Stimulated activated naive CD4-positive, alpha-beta T cell treated with Interleukin-2 at 50 U/mL for 16 hours (primary cell): Measurements from ENCODE around the gene UNC93A.
A peak's percentile ranks its signal among the peaks of the same experiment; 100 is the strongest.
"Not testable (repeated sequence)": the region's sequence is repeated elsewhere in the genome, so short reads cannot be mapped to it uniquely, and the experiment has no call there.

Experiments used
- DNase-seq: peaks from one replicate; lab custom pipeline; 2025; lab: John Stamatoyannopoulos, UW

The UNC93A gene

DNA sequence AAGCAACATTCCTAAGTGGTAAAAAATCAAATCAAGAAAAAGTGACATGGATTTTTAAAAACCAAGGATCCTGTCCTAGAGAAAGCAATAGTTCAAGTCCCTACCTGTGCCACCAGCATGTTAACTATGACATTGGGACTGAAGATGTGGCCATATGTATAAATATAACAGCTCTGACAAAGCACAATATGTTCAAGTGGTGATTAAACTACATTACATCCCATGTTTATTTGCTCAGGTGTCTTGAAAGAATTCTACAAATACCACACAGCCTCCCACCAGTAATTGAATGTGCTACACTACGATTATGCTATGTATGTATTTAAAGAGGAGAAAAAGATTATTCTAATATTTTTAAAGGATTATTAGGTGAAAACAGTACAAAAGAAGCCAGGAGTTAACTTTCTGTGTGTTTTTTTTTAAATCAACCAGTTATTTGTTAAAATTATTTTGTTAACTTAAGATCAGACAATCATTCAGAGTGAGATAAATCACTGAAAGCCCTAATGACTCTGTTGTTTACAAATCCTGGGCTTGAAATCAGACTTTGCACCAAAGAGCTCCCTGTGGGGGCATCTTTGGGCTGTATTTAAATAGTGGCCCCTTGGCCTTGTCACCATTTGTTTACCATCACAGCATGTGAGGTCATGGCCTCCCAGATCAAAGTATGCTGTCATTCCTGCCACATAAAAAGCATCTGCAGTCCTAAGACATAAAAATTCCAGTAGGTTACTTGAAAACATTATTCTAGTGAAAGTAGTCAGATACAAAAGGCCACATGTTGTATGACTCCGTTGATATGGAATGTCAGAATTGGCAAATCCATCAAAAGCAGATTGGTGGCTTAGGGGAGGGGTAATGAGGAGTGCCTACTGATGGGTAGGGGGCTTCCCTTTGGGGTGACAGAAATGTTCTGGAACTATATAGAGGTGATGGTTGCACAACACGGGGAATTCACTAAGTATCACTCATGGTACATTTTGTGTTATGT, 50.8 kb downstream of the UNC93A start:
- DNase-seq, result no peak

DNA sequence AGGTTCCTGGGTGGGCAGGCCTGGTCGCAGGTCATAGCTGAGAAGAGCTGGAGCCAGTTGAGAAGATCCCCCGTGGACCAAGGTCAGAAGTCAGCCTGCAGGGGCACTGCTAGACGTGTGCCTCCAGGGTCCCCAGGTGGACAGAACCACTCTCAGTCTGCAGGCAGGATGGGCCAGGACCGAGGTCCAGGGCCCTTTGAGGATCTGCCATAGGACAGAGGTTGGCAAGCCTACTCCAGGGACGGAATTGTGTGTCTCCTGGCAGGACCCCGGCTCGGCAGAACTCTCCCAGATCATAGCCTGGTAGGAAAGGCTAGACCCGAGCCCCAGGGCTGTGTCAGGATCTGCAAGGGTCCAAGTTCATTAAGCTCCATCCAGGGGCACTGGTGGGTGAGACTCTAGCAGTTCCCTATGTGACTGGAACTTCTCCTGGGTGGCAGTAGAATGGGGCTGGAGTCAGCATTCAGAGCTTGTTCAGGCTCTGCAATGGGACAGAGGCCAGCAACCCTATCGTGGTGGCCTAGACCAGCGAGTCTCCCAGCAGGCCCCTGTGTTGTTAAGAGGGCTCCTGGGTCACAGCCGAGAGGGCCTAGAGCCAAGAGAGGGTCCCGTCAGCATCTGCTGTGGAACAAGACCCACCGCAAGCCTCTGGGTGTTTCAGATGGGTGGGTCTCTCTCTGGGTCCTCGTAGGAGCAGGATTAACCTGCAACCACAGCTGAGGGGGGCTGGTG, 51.9 kb downstream of the UNC93A start:
- no peak for DNase-seq

DNA sequence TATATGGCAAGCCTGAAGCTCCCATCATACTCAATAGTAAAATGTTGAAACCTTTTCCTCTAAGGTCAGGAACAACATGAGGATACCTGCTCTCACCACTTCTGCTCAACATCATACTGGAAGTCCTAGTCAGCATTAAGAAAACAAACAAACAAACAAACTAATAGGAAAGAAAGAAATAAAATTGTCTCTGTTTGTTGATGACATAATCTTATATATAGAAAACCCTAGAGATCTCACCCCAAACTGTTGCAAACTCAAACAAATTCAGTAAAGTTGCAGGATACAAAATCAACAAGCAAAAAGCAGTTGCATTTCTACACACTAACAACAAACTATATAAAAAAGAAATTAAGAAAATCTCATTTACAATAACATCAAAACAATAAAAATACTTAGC, 54.2 kb downstream of the UNC93A start:
- DNase-seq, result no peak

DNA sequence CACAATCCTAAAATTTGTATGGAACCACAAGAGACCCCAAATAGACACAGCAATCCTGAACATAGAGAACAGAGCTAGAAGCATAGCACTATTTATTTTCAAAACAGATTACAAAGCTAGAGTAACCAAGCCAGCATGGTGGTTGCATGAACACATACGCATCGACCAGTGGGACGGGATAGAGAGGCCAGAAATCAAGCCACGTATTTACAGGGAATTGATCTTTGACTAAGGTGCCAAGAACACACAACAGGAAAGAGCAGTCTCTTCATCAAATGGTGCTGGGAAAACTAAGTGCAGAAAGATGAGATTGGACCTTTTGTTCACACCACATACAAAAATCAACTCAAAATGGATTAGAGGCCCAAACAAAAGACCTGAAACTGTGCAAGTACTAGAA, 54.8 kb downstream of the UNC93A start:
- no peak for DNase-seq

DNA sequence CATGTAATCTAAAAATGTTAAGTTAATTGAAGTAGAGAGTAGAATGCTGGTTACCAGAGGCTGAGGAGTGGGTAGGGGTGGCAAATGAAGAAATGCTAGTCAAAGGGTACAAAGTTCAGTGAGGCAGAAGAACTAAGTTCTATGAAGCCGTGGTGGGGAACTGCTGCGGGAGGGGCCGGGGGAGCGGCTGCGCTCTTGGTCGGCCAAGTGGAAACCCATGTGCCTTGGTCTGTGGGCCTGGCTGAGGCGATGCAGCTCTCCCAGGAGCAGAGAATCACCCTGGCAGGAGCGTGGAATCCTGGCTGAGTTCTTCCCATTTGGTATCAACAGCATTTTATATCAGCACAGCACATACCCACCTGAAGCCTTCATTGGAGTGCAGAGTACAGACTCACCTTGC, 56.1 kb downstream of the UNC93A start:
- DNase-seq, result no peak

DNA sequence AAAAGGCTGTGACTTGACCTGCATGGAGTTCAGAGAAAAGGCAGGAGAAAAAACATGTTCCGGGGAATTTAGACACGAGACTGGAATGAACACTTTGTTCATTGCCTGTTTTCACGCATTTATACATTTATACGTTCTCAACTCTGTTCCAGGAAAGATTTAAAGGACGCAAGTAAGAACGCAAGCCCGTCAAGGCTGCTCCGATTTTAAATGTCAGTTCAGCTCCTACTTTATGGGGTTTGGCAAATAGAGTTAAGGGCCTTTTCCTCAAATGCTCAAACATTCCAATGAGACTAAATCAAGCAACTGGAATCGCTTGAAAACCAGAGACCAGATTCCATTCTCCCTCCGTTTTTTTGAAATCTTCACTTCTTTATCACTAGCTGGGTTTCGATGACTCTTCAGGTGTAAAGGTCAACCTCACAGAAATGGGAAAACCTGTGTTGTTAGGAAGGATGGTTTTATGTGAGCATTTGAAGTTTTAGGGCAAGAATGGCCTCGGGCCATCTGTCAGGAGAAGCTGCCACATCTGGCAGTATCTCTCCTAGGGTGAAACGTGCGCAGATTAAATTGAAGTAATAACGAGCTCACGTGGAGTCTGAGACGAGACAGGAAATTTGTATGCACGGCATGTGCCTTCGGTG, 58.6 kb downstream of the UNC93A start:
- no peak for DNase-seq

DNA sequence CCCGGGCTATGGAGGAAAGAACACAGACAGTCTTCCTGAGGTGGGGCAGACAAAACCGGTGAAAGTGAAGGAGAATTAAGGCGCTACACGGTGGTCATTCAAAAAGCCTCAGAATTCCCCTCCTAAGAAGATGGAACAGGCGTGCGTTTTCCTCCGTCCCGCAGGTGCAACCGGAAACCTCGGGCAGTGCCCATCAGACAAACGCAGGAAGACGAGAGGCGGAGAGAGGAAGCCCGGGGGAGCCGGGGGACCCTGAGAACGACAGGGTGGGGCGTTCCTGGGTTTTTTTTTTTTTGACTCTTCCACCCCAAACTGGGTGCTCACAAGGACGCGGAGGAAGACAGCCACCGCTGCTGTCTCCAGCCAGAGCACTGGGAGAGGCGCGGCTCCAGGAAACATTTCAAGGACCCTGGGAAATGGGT, 59.2 kb downstream of the UNC93A start:
- DNase-seq, result peak; percentile 4

DNA sequence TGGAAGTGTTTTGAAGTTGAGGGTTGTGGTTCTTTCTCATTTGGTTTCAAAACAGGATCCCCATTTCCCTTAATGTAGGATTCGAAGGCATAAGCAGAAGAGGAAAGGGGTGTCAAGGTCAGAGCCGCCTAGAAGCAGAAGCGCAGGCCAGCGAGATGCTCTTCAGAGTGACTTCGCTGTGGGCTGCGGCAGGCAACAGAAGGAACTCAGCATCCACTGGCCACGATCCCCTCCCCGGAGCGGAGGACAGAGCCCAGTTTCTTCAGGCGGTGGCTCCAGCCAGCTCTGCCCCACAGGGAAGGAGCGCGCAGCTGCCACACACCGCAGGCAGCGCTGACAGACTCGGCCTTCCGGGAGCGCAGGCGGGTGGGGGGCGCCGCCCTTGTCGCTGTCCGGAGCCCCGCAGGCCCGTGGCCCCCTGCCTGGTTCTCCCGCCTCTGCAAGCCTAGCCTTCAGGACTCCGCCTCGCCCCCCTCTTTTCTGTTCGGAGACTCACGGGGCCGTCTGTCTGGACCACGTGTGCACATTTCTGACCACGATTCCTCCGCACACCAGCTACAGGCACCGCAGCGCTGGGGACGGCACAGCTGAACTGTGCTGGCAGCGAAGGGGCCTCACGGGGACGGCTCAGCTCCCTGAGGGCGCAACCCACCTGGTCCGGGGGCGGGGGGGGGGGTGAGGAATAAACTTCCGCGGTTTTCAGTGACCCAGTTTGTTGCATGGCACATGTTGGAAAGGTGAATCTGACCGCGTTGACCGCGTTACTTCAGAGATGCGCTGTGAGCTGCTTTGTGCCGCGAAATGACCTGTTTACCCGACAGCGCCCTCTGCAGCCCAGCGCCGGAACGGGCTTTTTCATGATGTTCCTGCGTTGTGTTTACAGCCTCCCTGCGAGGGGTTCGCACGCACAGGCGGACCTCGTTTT, 59.9 kb downstream of the UNC93A start:
- DNase-seq, result peak; percentile 90

DNA sequence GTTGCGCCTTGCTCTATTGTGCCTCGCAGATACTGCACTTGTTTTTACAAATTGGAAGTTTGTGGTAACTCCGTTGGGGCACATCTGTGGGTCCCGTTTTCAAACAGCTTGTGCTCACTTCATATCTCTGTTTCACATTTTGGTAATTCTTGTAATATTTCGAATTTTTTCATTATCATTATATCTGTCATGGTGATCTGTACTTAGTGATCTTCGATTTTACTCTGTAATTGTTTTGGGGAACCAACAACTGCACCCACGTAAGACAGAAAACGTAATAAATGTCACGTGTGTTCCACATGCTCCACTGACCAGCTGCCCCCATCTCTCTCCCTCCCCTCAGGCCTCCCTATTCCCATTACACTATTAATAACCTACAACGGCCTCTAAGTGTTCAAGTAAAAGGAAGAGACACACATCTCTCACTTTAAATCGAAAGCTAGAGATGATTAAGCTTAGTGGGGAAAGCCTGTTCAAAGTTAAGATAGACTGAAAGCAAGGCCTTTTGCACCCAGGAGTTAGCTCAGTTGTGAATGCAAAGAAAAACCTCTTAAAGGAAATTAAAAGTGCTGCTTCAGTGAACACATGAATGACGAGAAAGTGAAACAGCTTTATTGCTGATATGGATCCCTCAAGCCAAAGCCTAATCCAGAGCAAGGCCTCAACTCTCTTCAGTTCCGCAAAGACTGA, 60.7 kb downstream of the UNC93A start:
- DNase-seq, result no peak

DNA sequence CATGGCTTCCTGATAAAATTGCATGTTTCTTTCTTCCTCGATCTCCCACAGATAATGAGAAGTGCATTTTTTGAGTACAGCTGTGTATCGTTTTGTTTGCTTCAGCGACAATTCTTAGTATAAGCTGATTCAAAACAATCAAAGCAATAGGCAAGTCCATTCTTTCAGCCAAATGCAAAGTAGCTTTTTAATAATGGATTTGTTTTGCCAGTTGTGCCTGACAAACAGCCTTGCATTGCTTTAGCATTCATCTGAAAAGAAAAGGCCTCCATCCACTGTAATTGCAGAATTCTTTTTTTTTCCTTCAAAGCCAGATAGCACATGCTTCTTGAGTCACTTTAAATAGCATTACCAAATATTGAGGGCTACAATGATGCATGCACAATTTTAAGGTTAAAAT, 65.8 kb downstream of the UNC93A start:
- DNase-seq, result no peak

DNA sequence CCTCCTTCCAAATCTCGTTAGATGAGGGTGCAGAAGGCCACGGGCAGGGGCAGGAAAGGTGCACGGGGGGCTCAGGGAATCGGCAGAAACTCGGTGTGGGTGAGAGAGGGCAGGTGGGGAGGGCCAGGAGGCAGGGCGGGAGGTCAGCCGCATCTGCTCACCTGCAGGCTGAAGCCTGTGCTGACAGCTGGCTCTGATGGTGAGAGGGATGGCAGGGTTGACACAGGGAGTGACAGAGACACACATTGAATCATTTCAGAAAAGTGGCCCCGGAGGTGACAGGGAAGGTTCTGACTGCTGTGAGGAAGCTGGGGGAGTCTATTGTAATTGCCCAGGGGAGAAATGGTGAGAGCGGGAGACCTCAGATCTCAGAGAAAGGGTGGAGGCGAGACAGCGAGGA, 67.3 kb downstream of the UNC93A start:
- DNase-seq, result not testable (repeated sequence)

DNA sequence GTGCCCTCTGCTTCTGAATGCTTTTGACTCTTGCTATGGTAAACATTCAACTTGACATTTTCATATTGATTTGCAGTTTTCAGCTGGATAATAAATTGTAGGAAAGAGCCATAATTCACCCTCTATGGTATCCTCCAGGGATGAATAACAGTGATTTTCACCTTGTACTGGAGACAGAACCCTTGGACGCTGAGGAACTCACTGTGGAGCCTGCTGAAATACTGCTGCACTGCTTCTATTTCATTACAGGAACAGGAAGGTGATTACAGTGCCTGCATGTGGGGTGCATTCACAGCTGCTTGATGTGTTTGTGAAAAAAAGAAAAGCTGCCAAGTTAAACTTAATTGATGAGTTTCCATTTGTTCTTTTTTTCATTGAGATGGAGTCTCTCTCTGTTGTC, 70.1 kb downstream of the UNC93A start:
- DNase-seq, result not testable (repeated sequence)
